GM13977 (cell line): ENCODE measurements around the gene TUSC1.
"Not testable (repeated sequence)": the region's sequence is repeated elsewhere in the genome, so short reads cannot be mapped to it uniquely, and the experiment has no call there.

ENCODE experiments used
- DNase-seq: peaks from one replicate; pipeline ENCODE4 v3.0.0; 2012; ENCODE audit warnings: low spot score
- CTCF ChIP-seq: IDR thresholded peaks from 2 replicates; pipeline ENCODE4 v1.5.1; 2012; ENCODE audit warnings: mild to moderate bottlenecking, control low read depth; ENCODE audit not compliant: insufficient read depth; ENCODE audit errors: extremely low read depth, missing control alignments
- in situ Hi-C: fragments of 300-500 bp; cut with MboI; formaldehyde crosslinking; loops from one replicate; pipeline ENCODE4 v1.12.0; 2022; ENCODE audit warnings: low sequenced_read_pairs, low pct_unique_long_range_greater_than_20kb, mixed read lengths, inconsistent platforms; ENCODE audit not compliant: unreplicated experiment

TUSC1 gene

GRCh38 chr9:25678846-25679360 is 659 bp upstream of the TUSC1 start:
- no peak for DNase-seq
- in situ Hi-C loops, result no loop called here
- no peak for TF ChIP-seq CTCF

GRCh38 chr9:25677301-25678146 is 720 bp downstream of the TUSC1 start:
- no peak for TF ChIP-seq CTCF
- DNase-seq, result peak; percentile 46
- in situ Hi-C loops, result no loop called here

DNA sequence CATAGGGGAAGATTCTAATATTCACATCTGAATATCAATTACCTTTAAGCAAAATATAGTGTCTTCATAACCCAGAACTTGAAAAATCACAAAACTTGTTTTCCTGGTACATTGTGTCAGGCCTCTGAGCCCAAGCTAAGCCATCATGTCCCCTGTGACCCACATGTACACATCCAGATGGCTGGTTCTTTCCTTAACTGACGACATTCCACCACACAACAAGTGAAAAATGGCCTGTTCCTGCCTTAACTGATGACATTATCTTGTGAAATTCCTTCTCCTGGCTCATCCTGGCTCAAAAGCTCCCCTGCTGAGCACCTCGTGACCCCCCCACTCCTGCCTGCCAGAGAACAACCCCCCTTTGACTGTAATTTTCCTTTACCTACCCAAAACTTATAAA is 2.4 kb downstream of the TUSC1 start:
- in situ Hi-C loops, DNase-seq: not testable (repeated sequence)

DNA sequence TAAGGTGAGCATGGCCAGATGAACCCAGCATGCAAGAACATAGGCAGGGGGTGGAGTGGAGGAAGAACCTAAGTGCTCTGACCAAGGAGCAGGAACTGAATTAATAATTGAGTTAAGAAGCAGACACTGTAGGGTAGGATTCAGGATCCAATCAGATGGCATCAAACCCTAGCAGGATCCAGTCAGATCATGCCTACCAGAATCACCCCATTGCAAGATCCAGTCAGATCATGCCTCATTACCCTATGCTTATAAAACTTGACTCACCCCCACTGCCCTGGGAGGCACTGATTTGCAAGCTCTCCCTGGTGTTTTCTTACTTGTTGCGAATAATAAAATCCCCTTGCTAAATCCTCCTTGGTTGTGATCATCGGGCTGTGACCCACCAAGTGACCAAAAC is 19.7 kb downstream of the TUSC1 start:
- in situ Hi-C loops, result no loop called here
- no peak for DNase-seq

DNA sequence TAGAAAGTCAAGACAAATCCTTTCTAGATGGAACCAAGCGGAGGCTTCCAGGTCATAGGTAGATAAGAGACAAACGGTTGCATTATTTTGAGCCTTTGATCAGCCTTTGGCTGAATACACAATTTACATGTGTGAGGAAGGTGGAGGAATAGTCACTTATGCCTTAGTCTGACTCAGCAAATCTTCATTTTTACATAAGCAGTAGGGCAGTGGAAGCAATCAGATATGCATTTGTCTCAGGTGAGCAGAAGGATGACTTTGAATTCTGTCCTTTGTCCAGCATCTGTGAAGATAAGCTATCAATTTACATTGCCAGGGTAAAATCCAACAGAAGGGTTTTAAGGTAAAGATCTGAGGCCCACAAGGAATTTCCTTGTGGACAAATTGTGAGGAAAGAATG is 23.8 kb downstream of the TUSC1 start:
- no peak for DNase-seq
- TF ChIP-seq CTCF, result no peak
- in situ Hi-C loops, result no loop called here

More for the DNA sequence above, 19.7 kb downstream of the TUSC1 start:
- no peak for TF ChIP-seq CTCF

DNA sequence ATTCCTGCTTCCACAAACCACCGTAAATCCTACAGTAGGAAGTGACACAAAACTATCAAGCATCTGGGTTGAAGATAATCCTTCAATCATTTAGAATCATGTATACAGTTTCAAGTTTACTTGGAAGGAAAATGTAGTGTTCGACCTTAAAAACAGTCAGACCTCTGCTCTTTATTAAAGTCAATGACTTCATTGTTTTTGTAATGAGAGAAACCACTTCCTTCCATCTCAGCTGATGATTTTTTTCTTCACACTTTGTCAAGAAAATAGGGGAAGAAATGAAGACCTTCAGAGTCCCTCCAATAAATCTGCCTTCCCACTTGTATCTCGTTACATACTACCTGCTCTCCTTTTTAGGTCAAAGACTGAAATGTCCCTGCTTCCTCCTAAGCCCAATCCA is 30.1 kb downstream of the TUSC1 start:
- DNase-seq, result no peak
- TF ChIP-seq CTCF, result no peak
- in situ Hi-C loops, result no loop called here

DNA sequence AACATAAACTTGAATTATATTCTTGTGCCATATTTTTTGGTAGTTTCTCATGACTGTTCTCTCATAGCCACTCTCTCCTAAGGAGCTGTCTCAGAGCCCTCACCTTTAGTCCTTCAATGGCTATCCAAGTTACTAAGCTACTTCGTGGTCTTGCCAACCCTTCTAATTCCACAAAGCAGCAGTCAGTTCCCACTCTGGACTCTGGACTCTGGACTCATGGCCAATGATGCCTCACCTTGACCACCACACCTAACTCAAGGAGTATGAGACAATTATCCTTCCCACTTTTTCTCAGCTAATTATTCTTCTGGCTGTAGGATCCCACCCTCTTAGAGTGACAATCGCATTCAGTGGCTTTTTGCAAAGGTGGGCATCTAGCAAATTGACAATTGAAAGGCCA is 42.2 kb downstream of the TUSC1 start:
- no peak for TF ChIP-seq CTCF
- in situ Hi-C loops, result no loop called here
- DNase-seq, result no peak
